H1 (cell line): ENCODE results near the gene ECE2. TPM values are rescaled to one million over a fixed set of nuclear protein-coding genes. Genes with fewer than 3 reads are reported as not detected.

Experiments
- CTCF ChIA-PET: fragments of 300-600 bp; sonication (Branson Sonifier 250); formaldehyde crosslinking; loops from one replicate; lab custom pipeline; 2021; ENCODE audit not compliant: partially characterized antibody; lab: Charles Lee
- POLR2A ChIA-PET: fragments of 300-600 bp; sonication (Branson Sonifier 250); formaldehyde crosslinking; loops from one replicate; lab custom pipeline; 2021; ENCODE audit warnings: inconsistent platforms; ENCODE audit not compliant: partially characterized antibody; lab: Charles Lee
- DNase-seq, 2 experiments: peaks; one replicate each; pipeline versions ENCODE4 v3.0.0 to v3.0.0-alpha.2; 2010 to 2022; ENCODE audit warnings: low spot score in 2 of 2, low read depth in 1 of 2, mixed read lengths in 1 of 2
- FAIRE-seq: peaks from 2 replicates; lab custom pipeline; 2011; peaks lifted over from hg19 to GRCh38; lab: Jason Lieb, UNC
- H2AFZ ChIP-seq: 2 replicates; pipeline ENCODE4 v1.8.1; 2012; ENCODE audit warnings: low read length, inconsistent platforms
- H2AK5ac ChIP-seq: 2 replicates; pipeline ENCODE4 v1.6.1; 2013; ENCODE audit warnings: low read depth, low read length
- H2BK120ac ChIP-seq: replicated peaks from 2 replicates; pipeline ENCODE3; 2013; ENCODE audit warnings: low read depth, low read length, inconsistent platforms
- H2BK12ac ChIP-seq: 2 replicates; pipeline ENCODE4 v1.6.1; 2013; ENCODE audit warnings: low read depth, low read length
- H2BK15ac ChIP-seq: 2 replicates; pipeline ENCODE4 v1.6.1; 2013; ENCODE audit warnings: low read length
- H2BK20ac ChIP-seq: 2 replicates; pipeline ENCODE4 v1.6.1; 2013; ENCODE audit warnings: low read length
- H2BK5ac ChIP-seq: 2 replicates; pipeline ENCODE4 v1.6.1; 2013; ENCODE audit warnings: low read depth, low read length
- H3K14ac ChIP-seq: 2 replicates; pipeline ENCODE4 v1.6.1; 2013; ENCODE audit warnings: inconsistent platforms; ENCODE audit not compliant: insufficient read length
- H3K18ac ChIP-seq: 2 replicates; pipeline ENCODE4 v1.6.1; 2013; ENCODE audit warnings: low read length; ENCODE audit errors: extremely low read depth
- H3K23ac ChIP-seq: 2 replicates; pipeline ENCODE4 v1.6.1; 2013; ENCODE audit warnings: inconsistent platforms; ENCODE audit not compliant: insufficient read length
- H3K23me2 ChIP-seq: 2 replicates; pipeline ENCODE4 v1.6.1; 2013; ENCODE audit warnings: low read depth, low read length
- H3K27ac ChIP-seq: 2 replicates; pipeline ENCODE4 v1.6.1; 2011; ENCODE audit warnings: low read depth, low read length, inconsistent platforms
- H3K27me3 ChIP-seq, 4 experiments: replicated peaks in 1 of 4; 1 replicate in 1 of 4; 2 replicates in 3 of 4; pipeline versions ENCODE4 v1.6.1 to v1.8.1; 2011 to 2013; ENCODE audit warnings: low read length in 3 of 4, mild to moderate bottlenecking in 3 of 4, inconsistent platforms in 2 of 4, mixed read lengths in 2 of 4, moderate library complexity in 1 of 4; ENCODE audit not compliant: control insufficient read depth in 3 of 4, insufficient read depth in 3 of 4; ENCODE audit errors: extremely low read depth in 1 of 4
- H3K36me3 ChIP-seq, 4 experiments: 2 replicates each; pipeline versions ENCODE4 v1.6.1 to v1.8.1; 2011 to 2013; ENCODE audit warnings: mild to moderate bottlenecking in 4 of 4, low read length in 3 of 4, moderate library complexity in 2 of 4, control low read depth in 1 of 4, inconsistent platforms in 1 of 4; ENCODE audit not compliant: insufficient read depth in 4 of 4, control insufficient read depth in 2 of 4
- H3K4ac ChIP-seq: replicated peaks from 2 replicates; pipeline ENCODE3; 2013; ENCODE audit warnings: low read length, low read depth, mixed read lengths, inconsistent platforms; ENCODE audit not compliant: insufficient read length
- H3K4me1 ChIP-seq, 4 experiments: replicated peaks in 1 of 4; 1 replicate in 1 of 4; 2 replicates in 3 of 4; pipeline versions ENCODE4 v1.6.1 to v1.8.1; 2011 to 2013; ENCODE audit warnings: low read length in 3 of 4, inconsistent platforms in 2 of 4, mixed read lengths in 1 of 4; ENCODE audit not compliant: insufficient read depth in 4 of 4, control insufficient read depth in 3 of 4
- H3K4me2 ChIP-seq, 2 experiments: 2 replicates each; pipeline versions ENCODE4 v1.6.1 to v1.8.1; 2011 to 2013; ENCODE audit warnings: low read depth in 2 of 2, low read length in 2 of 2, control low read depth in 1 of 2, inconsistent platforms in 1 of 2, mild to moderate bottlenecking in 1 of 2; ENCODE audit not compliant: insufficient read depth in 1 of 2
- H3K4me3 ChIP-seq, 4 experiments: fragments of 200-600, 300-600 bp in 1 of 4; sonication (generic), shearing (Covaris generic), sonication (Bioruptor Twin) in 1 of 4; 2 replicates each; pipeline versions ENCODE4 v1.5.1 to v1.8.1; 2011 to 2016; ENCODE audit warnings: low read length in 4 of 4, low read depth in 3 of 4, control low read depth in 2 of 4, inconsistent platforms in 2 of 4, mild to moderate bottlenecking in 2 of 4, mixed read lengths in 1 of 4, moderate library complexity in 1 of 4; ENCODE audit not compliant: insufficient read depth in 2 of 4; ENCODE audit errors: extremely low read depth in 1 of 4
- H3K56ac ChIP-seq: replicated peaks from 2 replicates; pipeline ENCODE3; 2013; ENCODE audit warnings: low read depth, mild to moderate bottlenecking, mixed read lengths, low read length, inconsistent platforms; ENCODE audit not compliant: insufficient read length
- H3K79me1 ChIP-seq: 2 replicates; pipeline ENCODE4 v1.6.1; 2013; ENCODE audit warnings: low read depth, low read length, control low read depth
- H3K79me2 ChIP-seq, 2 experiments: 2 replicates each; pipeline versions ENCODE4 v1.6.1 to v1.8.1; 2012 to 2013; ENCODE audit warnings: low read length in 2 of 2, mild to moderate bottlenecking in 2 of 2, inconsistent platforms in 1 of 2; ENCODE audit not compliant: insufficient read depth in 2 of 2, control insufficient read depth in 1 of 2
- H3K9ac ChIP-seq, 4 experiments: replicated peaks in 1 of 4; 1 replicate in 1 of 4; 2 replicates in 3 of 4; pipeline versions ENCODE4 v1.6.1 to v1.8.1; 2011 to 2013; ENCODE audit warnings: low read depth in 3 of 4, low read length in 3 of 4, control low read depth in 2 of 4, mild to moderate bottlenecking in 2 of 4, moderate library complexity in 2 of 4, inconsistent platforms in 1 of 4; ENCODE audit errors: extremely low read depth in 1 of 4
- H3K9me3 ChIP-seq, 2 experiments: 2 replicates each; pipeline versions ENCODE4 v1.6.1 to v1.8.1; 2012 to 2013; ENCODE audit warnings: mild to moderate bottlenecking in 2 of 2, moderate library complexity in 2 of 2, control low read depth in 1 of 2, inconsistent platforms in 1 of 2, low read depth in 1 of 2, low read length in 1 of 2, mixed read lengths in 1 of 2; ENCODE audit not compliant: insufficient read depth in 2 of 2
- H4K20me1 ChIP-seq, 2 experiments: replicated peaks in 1 of 2; 2 replicates each; pipeline versions ENCODE3 to v1.8.1; 2011 to 2013; ENCODE audit warnings: inconsistent platforms in 2 of 2, low read length in 2 of 2, mild to moderate bottlenecking in 1 of 2; ENCODE audit not compliant: insufficient read depth in 2 of 2, control insufficient read depth in 1 of 2
- H4K5ac ChIP-seq: 2 replicates; pipeline ENCODE4 v1.6.1; 2013; ENCODE audit warnings: low read length, low read depth, mixed read lengths, inconsistent platforms; ENCODE audit not compliant: insufficient read length
- H4K8ac ChIP-seq: 2 replicates; pipeline ENCODE4 v1.8.0; 2013; ENCODE audit warnings: mild to moderate bottlenecking, moderate library complexity, low read length, inconsistent platforms; ENCODE audit not compliant: insufficient read depth; ENCODE audit errors: extremely low read depth
- H4K91ac ChIP-seq: replicated peaks from 2 replicates; pipeline ENCODE3; 2013; ENCODE audit warnings: low read length, mixed read lengths, inconsistent platforms; ENCODE audit not compliant: insufficient read length
- BRCA1 ChIP-seq: IDR thresholded peaks from 2 replicates; pipeline ENCODE4 v1.6.1; 2012; ENCODE audit warnings: low read depth, low read length, improper control_type of control experiment
- CTBP2 ChIP-seq: IDR thresholded peaks from 2 replicates; pipeline ENCODE4 v1.7.0; 2011; ENCODE audit warnings: borderline replicate concordance, mild to moderate bottlenecking, moderate library complexity, mixed read lengths, low read length; ENCODE audit not compliant: insufficient read depth, insufficient read length
- EGR1 ChIP-seq: IDR thresholded peaks from 2 replicates; pipeline ENCODE4 v1.6.1; 2011; ENCODE audit warnings: low read depth, low read length, borderline replicate concordance
- HDAC2 ChIP-seq, 2 experiments: fragments of 300-600 bp in 1 of 2; sonication (generic) in 1 of 2; IDR thresholded peaks; 2 replicates each; pipeline ENCODE4 v1.6.1; 2011 to 2012; ENCODE audit warnings: low read depth in 2 of 2, low read length in 2 of 2, mild to moderate bottlenecking in 2 of 2, moderate library complexity in 2 of 2, borderline replicate concordance in 1 of 2, inconsistent platforms in 1 of 2
- PHF8 ChIP-seq: fragments of 200-600 bp; sonication (generic); conservative IDR thresholded peaks from 2 replicates; pipeline ENCODE4 v1.7.1; 2012; ENCODE audit warnings: low read depth, mild to moderate bottlenecking, inconsistent platforms, low read length, moderate library complexity
- POLR2AphosphoS5 ChIP-seq: IDR thresholded peaks from 2 replicates; pipeline ENCODE4 v1.6.1; 2011; ENCODE audit warnings: low read depth, low read length
- whole genome bisulfite sequencing, 2 experiments: shearing (Covaris generic) in 1 of 2; methylation state at CpG; one replicate each; pipeline versions ENCODE4 v1.1.6 to v1.1.7; 2013 to 2015; ENCODE audit warnings: low lambda C conversion rate in 2 of 2, mixed read lengths in 2 of 2, inconsistent platforms in 1 of 2, low coverage in 1 of 2, missing lambda C conversion rate in 1 of 2; ENCODE audit not compliant: insufficient replicate concordance in 2 of 2, insufficient coverage in 1 of 2, insufficient read length in 1 of 2; ENCODE audit errors: extremely low coverage in 1 of 2, missing lambda C conversion rate in 1 of 2; 5-methylcytosine and 5-hydroxymethylcytosine counted together
- polyA plus RNA-seq, 7 experiments: library from polyadenylated mRNA; depleted of rRNA in 3 of 7; stranded (reverse) in 5 of 7; unstranded in 2 of 7; fragments of >200 nt in 5 of 7; fragments of 200-250 nt in 2 of 7; gene quantifications; 1 replicate in 5 of 7; 2 replicates in 1 of 7; 4 replicates in 1 of 7; pipeline versions ENCODE4 v1.2.1 to v1.2.3, GENCODE V29; 2011 to 2013; ENCODE audit warnings: missing spikeins in 2 of 7, mixed read lengths in 2 of 7
- total RNA-seq: library from RNA; stranded (reverse); fragmentation: NEBNext Ultra II Directional; extraction: Animal tissue kit (Norgen Biotek cat#: 25700); gene quantifications from 2 replicates; pipeline ENCODE4 v1.2.1, GENCODE V29; 2021
- TF ChIP-seq, protein P1 (sequence below), 3 experiments: IDR thresholded peaks; 1 replicate in 2 of 3; 2 replicates in 1 of 3; pipeline versions ENCODE4 v1.5.1 to v1.6.1; 2011; ENCODE audit warnings: low read length in 3 of 3, mild to moderate bottlenecking in 3 of 3, inconsistent platforms in 2 of 3, low read depth in 1 of 3, moderate library complexity in 1 of 3; ENCODE audit not compliant: insufficient read depth in 1 of 3; ENCODE audit errors: control extremely low read depth in 1 of 3
- TF ChIP-seq, protein P2 (sequence below): IDR thresholded peaks from 2 replicates; pipeline ENCODE4 v1.6.1; 2012; ENCODE audit warnings: inconsistent platforms

The ECE2 gene
- total and polyA plus RNA-seq, 2 of the 8 experiments (the other 6 are each of a cell fraction or from before 2014, with no cell fraction given) = 0.44 to 0.86 TPM

DNA sequence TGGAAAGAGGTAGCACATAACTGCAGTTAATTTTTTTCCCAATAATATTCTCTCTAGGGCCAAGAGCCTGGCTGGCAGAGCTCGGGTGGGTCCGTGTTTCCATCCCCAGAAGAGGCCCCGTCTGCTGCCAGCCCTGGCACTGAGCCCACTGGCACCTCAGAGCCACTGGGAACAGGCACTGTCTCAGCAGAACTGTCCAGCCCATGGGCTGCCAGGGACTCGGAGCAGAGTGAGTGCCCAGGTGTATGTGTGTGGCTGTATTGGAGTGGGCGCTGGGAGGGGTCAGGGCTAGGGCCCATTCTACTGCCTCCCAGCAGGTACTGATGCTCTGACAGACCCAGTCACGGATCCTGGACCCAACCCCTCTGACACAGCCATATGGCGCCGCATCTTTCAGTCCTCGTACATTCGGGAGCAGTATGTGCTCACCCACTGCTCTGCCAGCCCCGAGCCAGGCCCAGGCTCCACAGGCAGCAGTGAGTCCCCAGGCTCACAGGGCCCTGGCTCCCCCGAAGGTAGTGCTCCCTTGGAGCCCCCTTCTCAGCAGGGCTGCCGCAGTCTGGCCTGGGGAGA, 37.5 kb upstream of the ECE2 start:
- ChIA-PET CTCF (interaction anchor here (0.9 to 8.9 kb wide), 9 partner anchors 10 to 116 kb away, joined by 3 to 183 read pairs (median 5); partner anchors contain the start of genes CAMK2N2, EEF1AKMT4 and VWA5B2), POLR2A (interaction anchor here (1.0 to 1.2 kb wide), 2 partner anchors 22 to 52 kb away, joined by 3 to 7 read pairs; partner anchors contain the start of gene ABCF3)
- no peak overlapping the region for H3K56ac ChIP-seq
- no peak for FAIRE-seq
- H3K23me2 ChIP-seq = no peaks in the 10 kb centered on the region; the same call in 1 of the 2 replicates
- no peak for DNase-seq
- no peak overlapping the region for H2BK15ac ChIP-seq
- no peak overlapping the region for H3K4me2 ChIP-seq
- H2BK12ac ChIP-seq = no peak overlapping the region
- H3K18ac ChIP-seq = no peak overlapping the region
- H2AFZ ChIP-seq = no peak overlapping the region
- H3K79me2 ChIP-seq = no peaks in the 10 kb centered on the region
- no peak overlapping the region for H2BK20ac ChIP-seq
- no peak overlapping the region for H4K8ac ChIP-seq
- H3K27ac ChIP-seq = no peak overlapping the region
- peaks cover 0 to 3% (median 0%) of the 10 kb centered on the region in 4 experiments; a peak in 3 of 7 replicates for H3K27me3 ChIP-seq
- H3K9ac ChIP-seq = no peak overlapping the region
- H3K9me3 ChIP-seq = no peaks in the 10 kb centered on the region
- 81% methylated on average over 13 of the region's 13 CpGs; no CpG with 5 or more reads in 1 of the 2 experiments for WGBS, 2 experiments
- no peak overlapping the region for H4K5ac ChIP-seq
- no peak overlapping the region for H4K91ac ChIP-seq
- H3K4ac ChIP-seq = no peak overlapping the region
- H2BK5ac ChIP-seq = no peak overlapping the region
- H2AK5ac ChIP-seq = no peak overlapping the region
- no peak overlapping the region for H2BK120ac ChIP-seq
- H4K20me1 ChIP-seq = peaks cover 10 to 16% of the 10 kb centered on the region in 2 experiments
- no peak overlapping the region for H3K14ac ChIP-seq
- H3K23ac ChIP-seq = no peak overlapping the region
- peaks cover 2 to 12% (median 6%) of the 10 kb centered on the region in 4 experiments; a peak in 4 of 8 replicates for H3K36me3 ChIP-seq
- peaks cover 0 to 5% (median 1%) of the 10 kb centered on the region in 4 experiments; a peak in 4 of 7 replicates for H3K4me1 ChIP-seq
- H3K4me3 ChIP-seq = no peak overlapping the region
- H3K79me1 ChIP-seq = no peaks in the 10 kb centered on the region
- TF ChIP-seq CTBP2 = no peak
- TF ChIP-seq, protein P1, sequence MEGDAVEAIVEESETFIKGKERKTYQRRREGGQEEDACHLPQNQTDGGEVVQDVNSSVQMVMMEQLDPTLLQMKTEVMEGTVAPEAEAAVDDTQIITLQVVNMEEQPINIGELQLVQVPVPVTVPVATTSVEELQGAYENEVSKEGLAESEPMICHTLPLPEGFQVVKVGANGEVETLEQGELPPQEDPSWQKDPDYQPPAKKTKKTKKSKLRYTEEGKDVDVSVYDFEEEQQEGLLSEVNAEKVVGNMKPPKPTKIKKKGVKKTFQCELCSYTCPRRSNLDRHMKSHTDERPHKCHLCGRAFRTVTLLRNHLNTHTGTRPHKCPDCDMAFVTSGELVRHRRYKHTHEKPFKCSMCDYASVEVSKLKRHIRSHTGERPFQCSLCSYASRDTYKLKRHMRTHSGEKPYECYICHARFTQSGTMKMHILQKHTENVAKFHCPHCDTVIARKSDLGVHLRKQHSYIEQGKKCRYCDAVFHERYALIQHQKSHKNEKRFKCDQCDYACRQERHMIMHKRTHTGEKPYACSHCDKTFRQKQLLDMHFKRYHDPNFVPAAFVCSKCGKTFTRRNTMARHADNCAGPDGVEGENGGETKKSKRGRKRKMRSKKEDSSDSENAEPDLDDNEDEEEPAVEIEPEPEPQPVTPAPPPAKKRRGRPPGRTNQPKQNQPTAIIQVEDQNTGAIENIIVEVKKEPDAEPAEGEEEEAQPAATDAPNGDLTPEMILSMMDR (IDR thresholded peaks at IDR 0.05; ENCODE audit: control extremely low read depth in 1 of 3, insufficient read depth in 1 of 3, low read depth in 1 of 3, low read length in 3 of 3) = no peak
- TF ChIP-seq HDAC2 (IDR thresholded peaks at IDR 0.05; ENCODE audit: borderline replicate concordance in 1 of 2, low read depth in 2 of 2, low read length in 2 of 2) = no peak
- TF ChIP-seq EGR1 = no peak
- TF ChIP-seq, protein P2, sequence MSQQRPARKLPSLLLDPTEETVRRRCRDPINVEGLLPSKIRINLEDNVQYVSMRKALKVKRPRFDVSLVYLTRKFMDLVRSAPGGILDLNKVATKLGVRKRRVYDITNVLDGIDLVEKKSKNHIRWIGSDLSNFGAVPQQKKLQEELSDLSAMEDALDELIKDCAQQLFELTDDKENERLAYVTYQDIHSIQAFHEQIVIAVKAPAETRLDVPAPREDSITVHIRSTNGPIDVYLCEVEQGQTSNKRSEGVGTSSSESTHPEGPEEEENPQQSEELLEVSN = no peak
- TF ChIP-seq BRCA1 = no peak
- no peak for TF ChIP-seq PHF8
- TF ChIP-seq POLR2AphosphoS5 = no peak
